SW480 (cell line): ENCODE data around the gene KIAA1210.
A peak's percentile ranks its signal among the peaks of the same experiment; 100 is the strongest.

Experiments
- DNase-seq: peaks from one replicate; pipeline ENCODE4 v3.0.0-alpha.2; 2016; ENCODE audit warnings: low spot score

The KIAA1210 gene

GRCh38 chrX:119090627-119091026 is 37.0 kb downstream of the KIAA1210 start:
- DNase-seq = no peak

- DNase-seq = no peak
Measured at GRCh38 chrX:119089619-119090018, 38.0 kb downstream of the KIAA1210 start.

- DNase-seq = no peak
Measured at GRCh38 chrX:119087121-119087520, 40.5 kb downstream of the KIAA1210 start.

DNA sequence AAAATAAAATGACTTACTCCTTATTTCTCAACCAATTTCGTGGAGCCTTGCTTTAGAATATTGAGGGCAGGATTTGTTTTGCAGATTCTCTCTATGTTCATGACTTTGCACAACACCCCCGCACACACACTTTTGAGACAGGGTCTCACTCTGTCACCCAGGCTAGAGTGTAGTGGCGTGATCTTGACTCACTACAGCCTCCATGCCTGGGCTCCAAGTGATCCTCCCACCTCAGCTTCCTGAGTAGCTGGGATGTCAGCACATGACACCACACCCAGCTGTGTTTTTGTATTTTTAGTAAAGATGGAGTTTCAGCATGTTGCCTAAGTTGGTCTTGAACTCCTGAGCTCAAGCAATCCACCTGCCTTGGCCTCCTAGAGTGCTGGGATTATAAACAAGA is 42.8 kb downstream of the KIAA1210 start:
- DNase-seq = no peak

DNA sequence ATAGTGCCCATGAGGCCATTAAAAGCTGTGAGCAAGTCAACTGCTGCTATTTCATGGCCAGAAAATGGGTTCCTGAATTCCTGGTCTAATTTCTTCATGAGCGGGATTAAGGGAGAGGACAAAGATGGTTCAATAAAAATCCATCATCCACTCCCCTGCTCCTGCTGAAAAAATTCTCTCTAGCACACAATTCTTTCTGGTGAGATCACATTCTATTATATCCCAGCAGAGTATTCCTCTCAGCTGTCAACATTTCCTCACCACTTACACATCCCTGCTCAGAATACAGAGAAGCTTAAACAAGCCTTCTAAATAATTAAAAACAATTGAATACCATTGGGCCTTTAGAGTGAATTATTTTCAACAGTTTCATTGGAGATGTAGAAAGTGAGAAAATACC is 45.3 kb downstream of the KIAA1210 start:
- no peak for DNase-seq

DNA sequence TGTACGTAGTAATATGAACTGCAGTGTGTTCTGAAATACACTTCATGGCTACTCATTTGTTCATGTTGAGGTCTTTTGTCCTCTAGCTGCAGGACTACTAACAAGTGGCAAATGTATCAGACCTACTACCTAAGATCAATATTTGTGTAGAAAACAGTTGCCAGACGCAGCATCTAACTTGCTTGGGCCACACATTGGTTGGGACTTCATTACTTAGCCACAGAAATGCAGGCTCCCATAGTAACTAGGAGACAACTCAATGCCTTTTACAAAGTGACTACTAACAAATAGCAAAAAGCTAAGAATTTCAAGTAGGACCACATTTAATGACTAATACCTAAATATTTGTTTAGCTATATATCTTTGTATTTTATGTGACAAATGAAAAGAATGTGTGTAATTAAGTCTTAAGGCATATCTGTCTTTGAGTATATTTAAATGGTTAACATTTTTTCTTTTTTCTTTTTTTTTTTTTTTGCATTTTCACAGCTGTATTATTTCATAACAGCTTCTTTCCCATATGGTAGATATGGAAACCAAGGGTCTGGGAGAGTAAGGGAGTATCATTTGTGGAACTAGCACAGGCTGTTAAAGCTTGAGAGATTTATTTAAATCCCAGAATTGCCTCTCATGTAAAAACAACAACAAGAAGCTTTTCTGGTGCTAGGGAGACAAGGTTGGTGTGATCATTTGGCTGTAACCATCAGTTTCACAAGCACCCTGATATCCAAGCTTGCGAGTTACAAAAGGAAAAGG is 52.2 kb downstream of the KIAA1210 start:
- no peak for DNase-seq

DNA sequence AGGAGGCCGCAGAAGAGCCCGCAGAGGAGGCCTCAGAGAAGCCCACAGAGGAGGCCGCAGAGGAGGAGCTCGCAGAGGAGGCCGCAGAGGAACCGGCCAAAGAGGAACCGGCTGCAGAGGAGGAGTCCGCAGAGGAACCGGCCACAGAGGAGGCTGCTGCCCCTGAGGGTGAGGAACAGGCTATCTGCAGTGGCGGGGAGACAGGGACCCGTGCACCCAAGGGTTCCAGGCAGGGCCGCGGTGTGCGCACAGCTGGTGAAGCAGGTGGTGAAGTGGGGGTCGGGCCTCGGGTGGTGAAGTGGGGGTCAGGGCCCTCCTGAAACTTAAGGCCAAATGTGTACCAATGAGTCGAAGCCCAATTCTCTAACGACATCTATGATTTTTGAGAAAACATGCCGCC is 53.7 kb downstream of the KIAA1210 start:
- no peak for DNase-seq

DNA sequence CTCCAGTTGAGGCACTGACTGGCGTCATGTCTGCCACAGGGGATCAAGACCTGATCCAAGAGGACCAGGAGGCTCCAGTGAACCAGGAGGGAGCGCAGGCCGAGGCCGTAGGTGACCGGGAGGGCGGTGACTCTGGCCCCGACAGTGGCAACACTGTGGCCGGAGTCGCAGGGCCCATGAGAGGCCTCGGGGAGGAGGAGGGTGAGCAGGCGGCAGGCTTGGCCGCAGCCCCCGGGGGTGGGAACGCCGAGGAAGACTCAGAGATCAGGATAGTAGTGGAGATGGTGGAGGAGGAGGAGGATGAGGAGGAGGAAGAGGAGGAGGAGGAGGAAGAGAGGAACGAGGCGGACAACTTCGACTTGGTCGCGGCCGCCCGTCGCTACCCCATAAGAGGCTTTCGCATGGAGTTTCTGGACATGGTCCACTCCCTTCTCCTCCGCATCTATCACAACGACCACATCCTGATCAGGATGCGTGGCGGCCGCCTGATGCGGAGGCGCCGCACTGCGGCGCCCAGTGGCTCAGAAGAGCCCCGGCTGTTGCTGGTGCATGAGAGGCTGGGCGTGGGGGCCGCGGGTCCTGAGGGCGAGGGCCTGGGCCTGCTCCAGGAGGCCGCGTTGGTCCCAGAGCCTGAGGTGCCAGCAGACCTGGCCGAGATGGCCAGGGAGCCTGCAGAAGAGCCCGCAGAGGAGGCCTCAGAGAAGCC is 54.3 kb downstream of the KIAA1210 start:
- no peak for DNase-seq

GRCh38 chrX:119072744-119073143 is 54.9 kb downstream of the KIAA1210 start, which contains the start of gene CT47C1:
CT47C1 (plus strand) TSS chrX:119072993; CDS start chrX:119073226, 233 bp downstream.
- no peak for DNase-seq

DNA sequence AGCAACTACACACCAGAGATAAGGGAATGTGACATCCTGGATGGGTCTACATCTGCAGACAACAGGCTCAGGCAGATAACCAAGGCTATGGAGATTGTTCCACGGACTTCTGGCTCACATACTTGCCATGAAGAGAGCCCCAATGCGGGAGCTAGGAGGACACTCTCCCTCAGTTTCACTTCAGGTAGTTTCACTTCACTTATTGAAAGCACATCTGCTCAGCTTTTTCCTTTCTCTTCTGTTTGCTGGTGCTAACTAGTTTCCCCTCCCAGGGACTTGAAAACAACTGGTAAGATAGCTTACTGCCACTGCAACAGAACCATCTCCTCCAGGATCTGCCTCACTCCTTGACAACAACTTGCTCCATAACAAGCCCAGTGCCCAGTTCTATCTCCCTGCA is 56.2 kb downstream of the KIAA1210 start:
- DNase-seq = no peak

DNA sequence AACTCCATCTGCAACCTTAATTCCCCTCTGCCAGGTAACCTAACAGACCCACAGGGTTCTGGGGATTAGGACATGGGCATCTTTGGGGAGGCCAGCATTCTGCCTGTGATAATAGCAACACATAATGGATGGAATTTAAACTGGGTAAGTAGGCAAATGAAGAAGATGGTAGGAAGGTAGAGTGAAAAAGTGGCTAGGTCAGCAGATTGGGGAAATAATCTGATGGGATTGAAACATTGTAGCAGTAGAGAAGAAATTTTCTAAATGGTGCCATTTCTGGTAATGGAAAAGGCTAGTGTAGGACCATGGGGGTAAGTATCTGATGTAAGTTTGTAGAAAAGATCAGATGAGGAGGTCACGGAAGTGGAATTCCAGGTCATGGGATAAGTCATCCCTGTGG is 57.9 kb downstream of the KIAA1210 start:
- DNase-seq = no peak

GRCh38 chrX:119069128-119069527 is 58.5 kb downstream of the KIAA1210 start:
- DNase-seq = no peak

DNA sequence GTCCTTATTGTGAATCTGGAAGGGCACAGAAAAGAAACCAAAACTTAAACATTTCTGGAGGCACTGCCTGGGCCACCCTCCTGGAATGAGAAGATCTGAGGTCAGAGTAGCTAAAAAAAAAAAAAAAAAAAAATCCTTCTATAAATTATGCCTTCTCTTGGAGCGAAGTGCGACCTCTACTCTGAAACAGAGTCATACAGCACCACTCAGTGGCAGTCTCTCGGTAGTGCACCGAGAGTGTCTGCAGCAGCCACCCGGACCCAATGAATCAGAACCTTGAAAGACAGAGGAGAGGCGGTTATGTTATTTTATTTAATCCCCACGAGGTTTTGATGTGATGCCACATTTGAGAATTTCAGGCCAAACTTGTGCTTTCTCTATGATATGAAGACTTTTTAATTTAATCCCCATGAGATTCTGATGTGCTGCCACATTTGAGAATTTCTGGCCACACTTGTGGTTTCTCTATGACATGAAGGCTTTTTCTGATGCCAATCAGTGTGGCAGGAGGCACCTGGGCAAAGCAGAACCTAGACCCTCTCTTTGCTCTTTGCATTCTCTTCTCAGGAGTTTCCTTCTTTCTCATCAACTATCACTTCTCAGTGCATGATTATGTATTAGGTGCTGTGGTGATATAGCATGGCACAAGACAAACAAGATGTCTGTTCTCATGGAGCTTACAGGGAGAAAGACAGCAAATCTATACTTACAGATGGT is 60.4 kb downstream of the KIAA1210 start:
- DNase-seq = peak; percentile 54

GRCh38 chrX:119063428-119063827 is 64.2 kb downstream of the KIAA1210 start:
- DNase-seq = no peak

GRCh38 chrX:119062750-119063374 is 64.8 kb downstream of the KIAA1210 start:
- no peak for DNase-seq

DNA sequence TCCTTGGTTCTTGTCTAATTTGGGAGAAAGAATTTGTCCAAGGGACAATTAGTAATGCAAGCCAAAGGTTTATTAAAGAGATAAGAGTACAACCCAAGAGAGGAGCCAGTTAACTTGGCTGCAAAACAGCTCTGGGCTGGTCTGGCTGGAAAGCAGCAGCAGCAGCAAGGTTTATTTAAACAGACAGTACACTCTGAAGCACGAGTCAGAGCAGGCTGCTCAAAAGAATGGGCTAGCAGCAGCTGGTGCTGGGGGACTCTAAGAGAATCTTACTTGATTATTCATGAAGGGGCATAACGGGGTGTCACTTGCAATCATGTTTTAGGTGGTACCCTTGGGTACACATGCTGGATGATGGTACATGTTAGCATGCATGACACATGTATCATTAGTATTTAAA is 71.9 kb downstream of the KIAA1210 start:
- DNase-seq = no peak

DNA sequence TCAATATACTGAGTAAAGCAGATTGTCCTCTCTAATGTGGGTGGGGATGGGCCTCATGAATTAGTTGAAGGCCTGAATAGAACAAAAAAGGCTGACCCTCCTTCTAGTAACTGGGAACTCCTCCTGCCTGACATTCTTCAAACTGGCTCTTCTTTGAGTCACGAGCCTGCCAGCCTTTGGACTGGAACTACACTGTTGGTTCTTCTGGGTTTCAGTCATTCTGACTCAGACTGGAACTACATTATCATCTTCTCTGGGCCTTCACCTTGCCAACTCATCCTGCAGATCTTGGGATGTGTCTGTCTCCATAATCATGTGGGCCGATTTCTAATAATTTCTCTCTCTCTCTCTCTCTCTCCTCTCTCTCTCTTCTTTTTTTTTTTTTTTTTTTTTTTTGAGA is 81.7 kb downstream of the KIAA1210 start:
- DNase-seq = no peak

DNA sequence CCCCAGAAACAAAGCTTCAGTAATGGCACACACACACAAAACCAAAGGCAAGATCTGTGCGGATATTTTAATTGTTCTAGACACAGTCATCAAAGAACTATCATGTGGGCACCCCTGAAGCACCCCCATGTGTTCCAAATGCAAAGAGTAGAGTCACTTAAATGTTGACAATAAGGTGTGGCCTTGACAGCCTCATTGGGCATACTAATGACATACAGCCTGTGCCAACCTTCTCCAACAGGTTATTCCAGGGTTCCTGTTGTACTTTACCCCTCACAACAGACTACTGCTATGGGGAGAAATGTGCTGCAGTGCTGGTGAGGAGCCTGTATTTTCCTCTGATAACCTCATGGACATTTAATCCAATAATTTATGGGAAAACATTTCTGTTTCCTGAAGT is 84.6 kb downstream of the KIAA1210 start:
- DNase-seq = no peak

- no peak for DNase-seq
Measured at GRCh38 chrX:119042040-119042439, 85.6 kb downstream of the KIAA1210 start.

GRCh38 chrX:119041175-119041574 is 86.4 kb downstream of the KIAA1210 start:
- DNase-seq = peak; percentile 63

GRCh38 chrX:119040432-119040831 is 87.2 kb downstream of the KIAA1210 start:
- DNase-seq = no peak
